SU-DHL-6 (cell line): ENCODE results near the gene CD19.

ENCODE experiments used
- CTCF ChIP-seq: fragments of 200-600 bp; sonication (generic); IDR thresholded peaks from one replicate; pipeline ENCODE4 v1.5.1; 2017; ENCODE audit warnings: antibody characterized with exemption, mild to moderate bottlenecking, low read length, moderate library complexity; ENCODE audit not compliant: insufficient read depth, poor library complexity, severe bottlenecking
- EZH2phosphoT487 ChIP-seq: fragments of 200-600 bp; sonication (generic), shearing (Covaris generic); conservative IDR thresholded peaks from 2 replicates; pipeline ENCODE4 v1.6.1; 2018; ENCODE audit warnings: mild to moderate bottlenecking, antibody characterized with exemption, low read length, moderate library complexity, mixed read lengths

- TF ChIP-seq CTCF, result no peak
- no peak for TF ChIP-seq EZH2phosphoT487
Measured at GRCh38 chr16:28925386-28926228, 6.2 kb upstream of the CD19 start.
